Stimulated activated CD8-positive, alpha-beta memory T cell treated with anti-CD3 and anti-CD28 coated beads, Interleukin-7, amount 100 ng/mL, for 4 hours (primary cell): Measurements from ENCODE around the gene HOMER3.
A peak's percentile ranks its signal among the peaks of the same experiment; 100 is the strongest.
"Not testable (repeated sequence)": the region's sequence is repeated elsewhere in the genome, so short reads cannot be mapped to it uniquely, and the experiment has no call there.

Experiments
- DNase-seq, 2 donors: peaks; one replicate each; pipeline ENCODE4 v3.0.0-alpha.2; 2020; ENCODE audit warnings: low read depth in 2 of 2

HOMER3 gene

DNA sequence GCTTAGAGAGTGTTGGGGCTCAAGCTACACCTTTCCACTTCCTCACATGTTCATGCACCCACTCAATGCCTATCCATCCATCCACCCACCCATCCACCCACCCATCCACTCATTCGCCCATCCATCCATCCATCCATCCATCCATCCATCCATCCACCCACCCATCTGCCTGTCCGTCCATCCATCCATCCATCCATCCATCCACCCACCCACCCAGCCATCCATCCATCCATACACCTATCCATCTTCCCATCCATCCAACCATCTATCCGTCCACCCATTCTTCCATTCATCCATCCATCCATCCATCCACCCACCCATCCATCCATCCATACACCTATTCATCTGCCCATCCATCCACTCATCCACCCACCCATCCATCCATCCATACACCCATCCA is 13.1 kb upstream of the HOMER3 start:
- no peak for DNase-seq

DNA sequence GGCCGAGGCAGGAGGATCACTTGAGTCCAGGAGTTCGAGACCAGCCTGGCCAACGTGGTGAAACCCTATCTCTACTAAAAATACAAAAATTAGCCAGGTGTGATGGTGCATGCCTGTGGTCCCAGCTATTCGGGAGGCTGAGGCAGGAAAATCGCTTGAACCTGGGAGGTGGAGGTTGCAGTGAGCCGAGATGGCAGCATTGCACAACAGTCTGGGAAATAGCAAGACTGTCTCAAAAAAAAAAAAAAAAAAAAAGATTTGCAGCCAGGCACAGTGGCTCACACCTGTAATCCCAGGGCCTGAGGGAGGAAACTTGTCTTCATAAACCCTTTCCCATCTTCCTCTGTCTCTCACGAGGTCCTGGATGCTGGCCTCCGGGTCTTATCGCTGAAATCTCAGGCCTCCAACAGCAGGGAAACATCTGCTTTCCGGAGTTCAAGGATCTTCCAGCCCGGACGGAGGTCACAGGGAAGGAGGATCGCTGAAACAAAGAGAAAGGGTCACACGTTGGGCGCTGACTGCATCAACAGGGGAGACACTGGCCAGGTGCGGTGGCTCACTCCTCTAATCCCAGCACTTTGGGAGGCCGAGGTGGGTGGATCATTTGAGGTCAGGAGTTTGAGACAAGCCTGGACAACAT is 11.5 kb upstream of the HOMER3 start:
- not testable (repeated sequence) for DNase-seq

DNA sequence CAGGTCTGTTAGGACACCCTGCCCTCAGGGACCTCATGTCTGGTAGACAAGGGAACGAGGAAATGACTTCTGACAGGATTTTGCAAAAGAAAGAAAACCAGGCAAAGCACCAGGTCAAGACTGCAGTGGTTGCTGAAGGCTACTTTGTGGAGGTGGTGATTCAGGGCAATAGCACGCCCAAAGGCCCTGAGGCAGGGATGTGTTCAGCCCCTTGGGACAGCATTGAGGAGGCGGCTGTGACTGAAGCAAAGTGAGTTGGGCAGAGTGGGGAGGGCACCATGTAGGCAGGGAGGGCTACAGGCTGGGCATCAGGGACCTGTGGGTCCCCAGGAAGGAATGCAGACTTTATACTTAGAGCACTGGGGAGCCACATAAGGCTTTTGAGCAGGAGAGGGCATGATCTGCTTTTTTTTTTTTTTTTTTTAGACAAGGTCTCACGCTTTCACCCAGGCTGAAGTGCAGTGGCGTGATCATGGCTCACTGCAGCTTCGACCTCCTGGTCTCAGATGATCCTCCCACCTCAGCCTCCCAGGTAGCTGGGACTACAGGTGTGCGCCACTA is 10.8 kb upstream of the HOMER3 start:
- no peak for DNase-seq

DNA sequence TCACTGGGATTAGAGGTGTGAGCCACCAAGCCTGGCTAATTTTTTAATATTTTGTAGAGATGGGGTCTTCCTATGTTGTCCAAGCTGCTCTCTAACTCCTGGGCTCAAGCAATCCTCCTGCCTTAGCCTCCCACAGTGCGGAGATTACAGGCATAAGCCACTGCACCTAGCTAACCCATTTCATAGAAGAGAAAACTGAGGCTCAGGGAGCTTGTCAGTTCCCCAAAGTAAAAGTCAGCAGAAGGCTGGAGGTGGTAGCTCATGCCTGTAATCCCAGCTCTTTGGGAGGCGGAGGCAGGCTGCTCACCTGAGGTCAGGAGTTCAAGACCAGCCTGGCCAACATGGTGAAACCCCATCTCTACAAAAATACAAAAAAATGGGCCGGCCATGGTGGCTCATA is 8.8 kb upstream of the HOMER3 start:
- no peak for DNase-seq

DNA sequence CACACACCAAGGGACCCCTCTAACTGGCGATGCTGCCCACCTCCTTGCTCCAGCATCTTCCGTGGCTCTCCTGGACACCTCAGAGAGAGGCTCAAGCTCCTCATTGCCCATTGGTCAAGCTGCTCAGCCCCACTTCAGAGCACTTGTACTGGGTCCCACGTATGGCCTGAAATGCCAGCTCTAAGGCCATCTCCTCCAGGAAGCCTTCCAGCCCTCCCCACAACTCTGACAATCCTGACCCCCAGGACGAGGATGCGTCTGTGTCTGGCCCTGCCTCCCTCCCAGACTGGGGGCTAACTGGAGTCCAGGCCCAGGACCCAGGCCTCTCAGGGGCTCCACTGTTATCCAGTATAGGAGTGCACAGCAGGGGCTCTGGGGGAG is 7.9 kb upstream of the HOMER3 start:
- no peak for DNase-seq

DNA sequence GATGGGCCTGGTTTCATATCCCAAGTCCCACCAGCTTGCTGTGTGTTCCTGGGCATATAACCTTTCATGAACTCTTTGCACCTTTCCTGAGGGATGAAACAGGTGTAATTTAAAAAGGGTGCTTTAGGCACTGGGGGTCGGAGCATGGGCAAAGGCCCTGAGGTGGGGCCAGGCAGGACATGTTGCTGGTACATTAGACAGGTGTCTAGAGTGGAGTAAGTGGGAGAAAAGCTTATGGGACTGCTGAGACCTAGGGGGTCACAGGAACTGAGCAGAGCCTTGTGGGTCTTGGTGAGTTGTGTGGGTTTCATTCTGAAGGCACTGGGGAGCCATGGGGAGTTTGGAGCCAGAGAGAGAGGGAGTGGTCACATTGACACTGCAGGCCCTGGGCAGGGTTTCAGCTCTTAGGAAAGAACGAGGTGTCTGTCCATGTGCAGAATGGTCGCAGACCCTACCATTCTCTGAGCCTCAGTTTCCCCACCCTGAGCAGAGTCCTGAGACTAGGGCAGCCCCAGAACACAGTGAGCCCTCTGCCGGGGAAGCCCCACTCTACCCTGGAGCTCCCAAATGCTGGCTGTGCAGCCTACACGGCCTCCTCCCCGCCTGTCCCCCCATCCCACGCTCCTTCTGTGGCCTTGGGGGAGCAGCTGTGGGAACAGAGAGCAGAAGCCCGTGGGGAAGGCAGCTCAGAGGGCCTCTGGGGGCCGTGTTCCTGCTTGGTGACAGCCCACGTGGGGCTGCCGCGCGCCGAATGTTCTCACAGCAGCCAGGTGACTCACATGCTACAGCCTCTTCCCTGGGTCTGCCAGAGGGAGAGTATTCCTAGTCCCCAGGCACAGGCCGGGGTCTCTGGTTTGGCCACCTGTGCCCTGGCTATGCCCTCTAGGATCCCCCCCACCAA is 7.3 kb upstream of the HOMER3 start:
- no peak for DNase-seq

GRCh38 chr19:18946918-18947317 is 5.9 kb upstream of the HOMER3 start:
- DNase-seq: no peak

GRCh38 chr19:18946335-18946734 is 5.3 kb upstream of the HOMER3 start:
- DNase-seq: no peak

- no peak for DNase-seq
Observed at GRCh38 chr19:18945297-18945696, 4.3 kb upstream of the HOMER3 start.

GRCh38 chr19:18943465-18943864 is 2.4 kb upstream of the HOMER3 start:
- DNase-seq: no peak

DNA sequence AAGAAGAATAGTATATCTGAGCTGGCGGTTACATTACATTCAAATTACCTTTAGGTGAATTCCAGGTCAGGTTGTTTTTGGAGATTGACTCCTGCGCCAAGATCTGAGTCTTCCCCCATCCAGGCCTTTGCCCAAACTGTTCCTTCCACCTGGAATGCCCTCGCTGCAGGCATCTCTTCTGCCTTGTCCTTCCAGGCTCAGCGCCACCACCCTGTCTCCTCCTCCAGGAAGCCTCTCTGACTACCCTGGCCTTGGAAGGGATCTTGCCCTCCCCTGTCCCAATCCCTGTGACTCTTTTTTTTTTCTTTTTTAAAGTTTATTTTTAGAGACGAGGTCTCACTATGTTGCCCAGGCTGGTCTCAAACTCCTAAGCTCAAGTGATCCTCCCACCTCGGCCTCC is 1.7 kb upstream of the HOMER3 start:
- DNase-seq: no peak

GRCh38 chr19:18941628-18942354 is 774 bp upstream of the HOMER3 start:
- DNase-seq: no peak

- DNase-seq: no peak
Observed at GRCh38 chr19:18939922-18940768, 872 bp downstream of the HOMER3 start.

- no peak for DNase-seq
Observed at GRCh38 chr19:18939163-18939562, 1.9 kb downstream of the HOMER3 start.

GRCh38 chr19:18933297-18933696 is 7.7 kb downstream of the HOMER3 start:
- no peak for DNase-seq

- peak; percentile 58 to 69 for DNase-seq
Observed at GRCh38 chr19:18932216-18932841, 8.7 kb downstream of the HOMER3 start.

- no peak for DNase-seq
Observed at GRCh38 chr19:18931316-18932162, 9.5 kb downstream of the HOMER3 start.

DNA sequence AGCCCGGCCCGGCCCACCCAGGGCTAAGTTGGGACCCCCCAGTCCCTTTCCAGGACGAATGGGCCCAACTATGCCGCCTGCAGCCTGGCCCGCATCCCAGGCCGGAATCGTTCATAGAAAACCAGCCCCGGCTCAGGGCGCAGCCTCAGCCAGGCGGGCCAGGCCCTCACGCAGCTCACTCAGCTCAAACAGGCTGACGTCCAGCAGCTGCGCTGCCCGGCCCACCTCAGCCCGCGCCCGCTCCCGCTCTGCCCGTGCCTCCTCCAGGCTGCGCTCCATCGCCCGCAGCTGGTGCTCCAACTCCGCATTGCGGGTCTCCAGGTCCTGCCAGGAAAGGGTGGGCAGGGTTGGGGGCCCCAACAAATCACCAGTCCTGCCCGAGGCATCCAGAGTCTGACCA is 11.7 kb downstream of the HOMER3 start:
- no peak for DNase-seq

DNA sequence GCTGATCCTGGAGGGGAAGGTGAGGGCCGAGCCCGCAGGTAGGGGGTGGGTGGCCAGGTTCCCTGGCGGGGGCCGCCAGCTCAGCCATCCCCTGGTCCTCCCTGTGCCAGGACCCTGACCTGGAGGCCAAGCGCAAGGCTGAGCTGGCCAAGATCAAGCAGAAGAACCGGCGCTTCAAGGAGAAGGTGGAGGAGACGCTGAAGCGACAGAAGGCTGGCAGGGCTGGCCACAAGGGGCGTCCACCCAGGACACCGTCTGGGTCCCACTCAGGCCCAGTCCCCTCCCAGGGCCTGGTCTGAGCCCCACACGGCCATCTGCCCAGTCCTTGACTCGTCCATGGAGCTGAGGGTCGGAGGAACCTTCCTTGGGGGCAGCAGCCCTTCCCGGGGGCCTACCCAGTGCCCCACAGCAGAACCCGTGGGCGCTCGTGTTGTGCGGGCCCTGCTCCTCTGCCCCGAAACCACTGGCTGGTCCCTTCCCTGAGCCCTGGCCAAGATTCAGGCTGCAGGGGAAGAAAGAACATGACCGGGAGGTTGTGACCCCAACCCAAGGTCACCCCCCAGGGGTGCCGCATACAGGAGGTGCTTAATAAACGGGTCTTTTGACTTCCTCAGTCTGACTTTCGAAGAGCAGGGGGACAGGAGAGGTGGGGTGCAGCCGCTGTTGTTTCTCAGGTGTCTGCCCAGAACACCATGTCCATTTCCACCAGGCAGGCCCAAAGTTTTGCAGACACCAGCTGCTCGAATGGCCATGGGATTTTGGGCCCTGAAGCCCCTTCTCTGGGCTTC is 12.8 kb downstream of the HOMER3 start:
- no peak for DNase-seq
